ENCODE measurements around the gene CRTAC1.

The CRTAC1 gene

DNA sequence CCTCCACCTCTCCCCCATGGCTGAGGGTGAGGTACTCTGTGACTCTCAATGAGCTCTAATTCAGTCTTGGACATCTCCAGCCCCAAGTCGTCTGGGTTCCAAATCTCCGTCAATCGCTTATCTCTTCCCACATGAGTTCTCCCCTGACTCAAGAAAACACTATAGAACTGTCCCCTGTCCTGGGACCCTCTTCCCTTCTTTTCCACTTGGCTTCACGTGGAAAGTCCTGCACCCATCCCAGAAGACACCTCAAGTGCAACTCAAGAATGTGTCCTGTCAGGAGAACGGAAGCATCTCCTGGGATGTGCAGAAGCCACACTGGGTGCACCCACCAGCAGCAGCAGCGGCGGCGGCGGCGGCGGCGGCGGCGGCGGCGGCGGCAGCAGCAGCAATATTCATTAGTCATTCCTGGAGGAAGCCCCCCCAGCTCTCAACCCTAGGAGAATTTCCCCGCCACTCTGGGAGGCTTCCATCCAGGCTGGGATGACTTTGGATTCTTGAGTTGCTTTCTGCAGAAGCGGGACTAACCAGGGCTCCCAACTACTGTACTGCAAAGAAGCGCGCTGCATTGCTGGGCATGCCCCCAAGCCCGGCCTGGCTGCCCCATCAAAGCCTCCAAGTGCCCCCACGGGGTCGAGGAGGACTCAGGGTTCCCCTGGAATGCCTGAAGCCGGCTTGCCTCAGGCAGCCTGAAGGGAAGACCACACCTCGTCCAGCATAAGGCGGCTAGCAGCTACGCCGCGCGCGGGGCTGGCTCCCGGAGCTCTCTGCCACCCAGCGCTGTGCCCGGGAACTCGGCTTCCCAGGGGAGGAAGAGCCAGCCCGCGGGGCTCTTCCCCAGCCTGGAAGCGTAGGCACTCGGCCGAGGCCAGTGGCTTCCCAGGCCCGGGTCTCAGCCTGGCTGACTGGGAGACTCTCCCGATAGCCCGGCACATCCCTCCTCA, 1.0 kb downstream of the CRTAC1 start:
- no peak for DNase-seq

- peak; percentile 85 for DNase-seq
These were observed 2.2 kb downstream of the CRTAC1 start for GRCh38 chr10:98028168-98028770.

DNA sequence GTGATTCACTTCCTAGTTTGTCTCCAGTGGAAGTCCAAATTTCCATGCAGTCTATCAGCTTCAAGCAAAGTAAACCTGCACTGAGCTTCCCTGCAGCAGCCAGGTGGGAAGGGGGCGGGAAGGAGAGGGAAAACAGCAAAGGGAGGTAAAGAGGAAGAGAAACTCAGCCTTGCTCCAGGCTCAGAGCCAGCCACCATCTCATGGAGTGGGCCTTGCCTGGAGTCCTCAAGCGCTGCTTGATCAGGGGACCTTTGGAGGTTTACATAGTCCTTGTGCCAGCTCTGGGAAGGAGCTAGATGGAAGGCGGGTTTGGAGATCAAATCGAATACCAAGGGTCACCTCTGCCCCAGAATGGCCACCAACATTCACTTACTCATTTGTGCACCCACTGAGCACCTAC, 7.4 kb downstream of the CRTAC1 start:
- no peak for DNase-seq

DNA sequence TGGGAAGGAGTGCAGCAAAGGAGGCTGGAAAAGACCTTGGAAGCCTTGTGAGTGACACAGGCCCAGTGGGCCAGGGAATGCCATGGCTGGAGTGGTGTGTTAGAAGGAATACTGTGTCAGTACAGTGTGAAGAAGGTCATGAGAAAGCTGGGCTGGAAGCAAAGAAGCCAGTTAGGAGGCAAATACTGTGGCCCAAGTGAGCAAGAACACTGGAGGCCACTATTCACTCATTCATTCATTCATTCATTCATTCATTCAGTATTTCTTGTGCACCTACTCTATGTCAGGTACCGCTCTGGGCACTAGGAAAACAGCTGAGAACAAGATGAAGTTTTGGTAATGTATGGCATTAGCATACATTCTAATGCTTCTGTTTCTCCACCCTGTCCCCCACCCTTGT, 9.6 kb downstream of the CRTAC1 start:
- no peak for DNase-seq

- DNase-seq = no peak
These were observed 10.2 kb downstream of the CRTAC1 start for GRCh38 chr10:98020254-98020653.

- DNase-seq = no peak
These were observed 10.6 kb downstream of the CRTAC1 start for GRCh38 chr10:98019784-98020183.

DNA sequence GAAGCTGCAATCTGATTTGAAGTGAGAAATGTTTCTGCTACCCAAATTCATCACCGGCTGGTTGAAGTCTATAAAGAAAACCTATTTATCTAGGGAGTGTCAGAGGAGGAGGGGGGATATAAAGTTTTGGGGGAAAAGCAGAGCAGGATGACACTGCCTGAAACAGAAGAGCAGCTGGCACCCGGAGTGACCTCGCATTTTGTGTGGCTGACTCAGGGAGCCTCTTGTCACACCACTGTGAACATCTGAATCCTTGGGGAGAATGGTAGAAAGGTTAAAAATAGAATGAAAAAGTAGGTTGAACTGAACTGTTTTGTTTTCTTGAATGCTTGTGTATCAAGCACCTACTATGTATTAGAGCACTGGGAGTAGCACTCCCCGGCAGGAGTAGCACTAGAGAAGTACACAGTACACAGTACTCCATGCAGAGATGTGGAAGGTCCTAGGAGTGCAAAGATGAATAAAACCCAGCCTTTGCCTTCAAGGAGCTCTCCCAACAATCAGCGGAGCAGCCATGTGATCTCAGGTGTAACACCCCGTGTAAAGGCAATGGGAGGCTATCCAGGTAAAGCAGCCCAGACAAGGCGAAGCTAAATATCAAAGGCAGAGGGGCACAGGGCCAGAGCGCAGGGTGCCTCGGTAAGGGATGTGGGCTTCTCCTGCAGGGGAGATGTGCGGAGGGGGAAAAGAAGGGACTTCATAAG, 13.5 kb downstream of the CRTAC1 start:
- no peak for DNase-seq

- DNase-seq = no peak
These were observed 16.6 kb downstream of the CRTAC1 start for GRCh38 chr10:98013776-98014175.

- no peak for DNase-seq
These were observed 17.3 kb downstream of the CRTAC1 start for GRCh38 chr10:98013122-98013521.

DNA sequence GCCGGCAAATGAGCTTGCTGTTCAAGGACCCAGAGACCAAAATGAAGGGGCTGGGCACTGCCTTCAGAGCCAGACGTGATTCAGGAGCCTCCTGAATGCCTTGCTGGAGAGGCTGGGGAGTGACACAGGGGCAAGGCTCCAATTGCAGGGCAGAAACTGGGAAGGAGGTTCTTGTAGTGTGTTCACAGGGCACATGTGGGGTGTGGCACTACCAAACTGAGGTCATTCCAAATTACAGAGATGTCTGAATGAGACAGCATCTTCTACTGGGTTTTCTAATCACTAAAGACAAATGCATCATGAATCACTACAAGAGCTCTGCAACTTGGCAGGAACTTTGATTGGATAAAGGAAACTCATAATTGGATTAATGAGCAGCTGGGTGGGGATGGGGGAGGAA, 17.8 kb downstream of the CRTAC1 start:
- DNase-seq = no peak

DNA sequence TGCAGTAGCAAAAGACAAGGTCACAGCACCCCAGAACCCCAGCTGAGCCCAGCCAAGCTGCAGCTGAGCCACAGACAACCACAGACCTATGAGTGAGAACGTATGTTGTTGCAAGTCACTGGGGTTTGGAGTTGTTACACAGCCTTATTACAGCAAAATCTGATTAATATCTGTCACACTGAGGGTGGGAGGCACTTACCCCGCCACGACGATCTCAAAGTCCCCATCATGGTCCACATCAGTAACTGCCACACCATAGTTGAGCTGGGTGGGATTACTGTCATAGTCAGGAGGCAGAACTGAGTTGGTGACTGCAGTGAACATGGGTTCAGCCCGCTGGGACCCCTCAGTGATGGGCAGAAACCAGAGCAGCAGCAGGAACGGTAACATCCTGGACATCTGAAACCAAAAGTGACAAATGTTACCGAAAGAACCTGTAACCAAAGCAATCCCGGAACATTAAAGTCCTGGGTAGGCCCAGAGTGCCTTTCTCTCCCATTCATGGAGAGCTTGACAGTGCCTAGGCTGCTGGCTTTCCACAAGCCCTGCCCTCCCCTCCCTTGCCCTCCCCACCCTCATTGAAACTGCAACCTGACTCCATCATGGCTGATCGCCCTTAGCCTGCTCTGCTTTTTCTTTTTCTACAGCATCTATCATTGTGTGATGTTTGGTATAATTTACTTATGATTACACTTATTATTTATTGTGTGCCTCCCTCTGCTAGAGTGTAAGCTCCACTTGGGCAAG, 19.3 kb downstream of the CRTAC1 start:
- no peak for DNase-seq

DNA sequence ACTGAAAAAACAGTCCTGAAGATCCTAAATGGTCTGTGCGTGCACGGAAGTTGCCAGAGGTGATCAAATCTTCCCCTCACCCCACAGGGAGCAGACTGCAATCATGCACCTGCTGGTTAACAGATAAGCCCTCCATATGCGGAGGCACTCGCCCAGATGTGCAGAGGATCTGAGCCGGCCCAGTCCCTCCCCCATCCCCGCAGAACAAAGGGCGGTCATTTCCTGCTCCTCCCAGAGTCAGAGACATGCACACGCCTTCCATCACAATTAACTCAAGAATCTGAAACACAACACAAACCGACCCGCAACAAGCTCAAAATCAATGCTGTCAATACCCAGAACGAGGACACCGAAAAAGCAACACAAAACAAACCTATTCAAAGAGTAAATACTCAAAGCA, 24.2 kb downstream of the CRTAC1 start:
- DNase-seq = peak; percentile 73

GRCh38 chr10:98001736-98002135, 28.7 kb downstream of the CRTAC1 start:
- DNase-seq = no peak

- DNase-seq = no peak
These were observed 30.1 kb downstream of the CRTAC1 start for GRCh38 chr10:98000346-98000745.

GRCh38 chr10:97999923-98000248, 30.5 kb downstream of the CRTAC1 start:
- DNase-seq = no peak

DNA sequence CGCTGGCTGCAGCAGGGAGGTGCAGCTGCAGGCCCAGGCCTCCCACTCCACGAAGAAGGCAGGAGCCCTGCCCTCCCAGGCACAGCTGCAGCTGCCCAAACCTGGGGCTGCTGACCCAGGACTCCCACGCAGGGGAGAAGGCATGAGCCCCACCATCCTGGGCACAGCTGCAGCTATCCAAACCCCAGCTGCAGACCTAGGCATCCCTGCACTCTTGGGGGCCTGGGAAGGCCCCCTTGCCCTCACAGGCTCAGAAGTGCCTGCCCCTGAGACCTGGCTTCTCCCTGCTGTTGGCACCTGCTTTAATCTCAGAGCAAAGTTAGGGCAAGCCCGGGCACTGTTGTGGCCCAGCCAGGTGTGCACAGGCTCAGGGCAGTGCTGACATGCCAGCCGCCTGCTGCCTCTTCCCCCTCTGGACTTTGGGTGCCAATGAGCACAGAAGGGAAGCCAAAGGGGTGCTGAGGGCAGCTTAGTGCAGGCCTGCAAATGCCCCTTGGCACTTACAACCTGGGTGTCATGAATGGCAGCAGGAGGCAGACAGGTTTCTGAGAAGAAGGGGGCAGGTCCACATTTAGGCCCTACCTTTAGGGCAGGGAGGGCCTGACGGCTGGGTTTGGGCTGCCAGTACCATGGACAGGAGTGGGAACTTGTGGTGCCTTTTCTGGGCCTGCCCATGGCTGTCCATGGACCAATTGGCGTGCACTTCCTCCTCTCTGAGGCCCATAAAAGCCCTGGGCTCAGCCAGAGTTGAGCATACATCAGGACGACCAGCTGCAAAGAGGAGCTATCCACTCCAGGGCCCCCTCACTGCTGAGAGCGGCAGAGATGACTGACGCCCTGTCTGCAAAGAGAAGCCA, 31.1 kb downstream of the CRTAC1 start:
- DNase-seq = no peak

DNA sequence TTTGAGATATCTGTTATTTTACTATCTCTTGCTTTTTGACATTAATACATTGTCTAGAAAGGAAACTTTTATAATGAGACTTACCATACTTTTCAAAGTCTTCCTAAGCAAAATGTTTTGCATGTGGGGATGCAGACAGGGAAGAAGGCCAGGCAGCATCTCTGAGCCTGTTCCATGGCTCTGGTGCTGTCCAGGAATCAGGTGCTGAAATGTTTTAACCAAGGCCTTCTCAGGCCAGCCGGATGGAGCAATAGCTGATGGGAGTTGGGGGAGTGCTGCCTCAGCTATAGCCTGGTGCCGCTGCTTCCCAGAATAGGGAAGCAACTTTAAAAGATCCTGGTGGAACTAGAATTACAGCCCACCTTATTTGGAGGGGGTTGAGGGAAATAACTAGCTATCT, 38.5 kb downstream of the CRTAC1 start:
- peak; percentile 17 for DNase-seq

DNA sequence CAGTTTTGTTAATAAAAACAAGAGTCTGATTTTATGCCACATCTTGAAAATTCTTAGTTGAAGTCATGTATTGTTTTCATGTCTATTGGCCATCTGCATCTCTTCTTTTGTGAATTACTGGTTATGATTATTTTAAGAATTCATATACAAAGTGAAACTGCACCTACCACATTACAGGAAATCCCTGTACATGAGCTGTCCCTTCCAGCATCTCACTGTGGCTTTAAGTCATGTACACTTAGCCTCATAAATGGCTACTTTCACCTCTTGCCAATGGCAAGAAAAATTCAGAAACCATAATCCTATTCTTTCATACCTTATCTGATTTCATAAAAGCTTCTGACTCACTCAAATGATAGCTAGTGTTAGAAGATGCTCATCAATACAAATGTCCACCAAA, 48.6 kb downstream of the CRTAC1 start:
- no peak for DNase-seq

GRCh38 chr10:97977673-97978072, 52.7 kb downstream of the CRTAC1 start:
- no peak for DNase-seq

DNA sequence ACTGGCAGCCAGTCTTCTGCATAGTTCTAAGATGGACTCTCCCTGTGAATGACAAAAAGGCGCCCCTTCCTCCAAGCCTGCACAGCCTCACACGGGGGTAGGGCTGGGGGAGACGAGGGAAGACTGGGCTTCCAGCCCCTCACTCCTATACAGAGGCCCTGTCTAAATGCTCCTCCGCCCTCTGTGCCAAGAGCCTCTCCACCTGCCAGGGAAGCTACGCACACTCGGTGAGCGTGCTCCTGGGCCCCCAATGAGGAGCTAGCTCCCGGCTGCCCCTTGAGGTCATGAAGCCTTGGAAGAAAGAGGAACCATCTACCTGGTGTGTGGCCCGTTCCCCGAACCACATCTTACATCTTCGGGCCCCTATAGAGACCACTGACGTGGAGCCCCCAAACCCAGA, 54.8 kb downstream of the CRTAC1 start:
- no peak for DNase-seq

DNA sequence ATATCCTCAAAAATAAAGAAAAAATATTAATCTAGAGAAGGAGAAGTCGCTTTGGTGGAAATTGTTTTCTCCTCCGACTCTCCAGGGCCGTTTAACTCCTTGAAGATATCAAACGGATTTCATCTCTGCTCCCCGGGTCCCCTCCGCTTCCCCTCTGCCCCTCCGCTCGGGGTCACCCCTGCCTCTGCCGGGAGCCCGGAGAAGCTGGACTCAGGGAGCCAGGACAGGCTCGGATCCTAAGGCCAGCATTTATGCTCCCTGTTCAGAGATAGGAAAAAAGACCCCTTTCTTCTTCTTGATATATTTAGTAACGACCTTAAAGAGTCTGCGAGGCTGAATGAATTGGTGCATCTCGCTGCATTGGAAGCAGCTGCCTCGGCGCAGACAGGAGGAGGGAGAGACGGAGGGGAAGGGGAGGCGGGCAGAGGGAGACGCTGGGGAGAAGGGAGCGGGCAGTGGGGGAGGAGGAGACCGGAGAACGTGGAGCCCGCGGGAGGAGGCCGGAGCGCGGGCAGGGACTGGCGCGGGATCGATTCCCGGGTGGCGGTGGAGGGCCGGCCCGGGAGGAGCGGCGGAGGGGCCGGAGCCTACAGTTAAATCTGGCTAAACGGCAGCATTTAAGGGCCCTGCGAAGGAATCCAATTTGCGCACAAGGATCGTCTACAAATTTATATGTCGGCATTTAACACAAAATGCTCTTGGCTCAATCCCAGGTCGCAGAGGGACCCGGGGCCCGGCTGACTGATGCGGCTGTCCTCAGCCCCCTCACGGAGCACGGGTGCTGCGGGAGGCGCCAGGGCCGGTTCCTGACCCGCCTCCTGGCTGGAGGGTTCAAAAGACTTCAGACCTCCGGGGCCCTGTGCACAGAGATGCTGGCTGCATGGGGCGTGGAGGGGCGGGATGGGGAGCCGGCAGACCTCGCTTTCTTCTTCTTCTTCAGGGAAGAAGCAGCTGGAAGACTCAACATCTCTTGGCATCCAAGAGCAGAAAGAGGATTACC, 55.6 kb downstream of the CRTAC1 start:
- no peak for DNase-seq

Measured in hematopoietic multipotent progenitor cell treated with erythropoietin and hydrocortisone succinate and interleukin-3 and kit ligand, for 4 days (in vitro differentiated cells).